HG03095 (cell line): ENCODE results near the gene ATP2B3.

Experiments used
- ATAC-seq: cut with Tn5 transposase; IDR thresholded peaks from one replicate; pipeline ENCODE4 v1.9.1; 2021; ENCODE audit warnings: moderate library complexity; ENCODE audit not compliant: unreplicated experiment

The ATP2B3 gene

DNA sequence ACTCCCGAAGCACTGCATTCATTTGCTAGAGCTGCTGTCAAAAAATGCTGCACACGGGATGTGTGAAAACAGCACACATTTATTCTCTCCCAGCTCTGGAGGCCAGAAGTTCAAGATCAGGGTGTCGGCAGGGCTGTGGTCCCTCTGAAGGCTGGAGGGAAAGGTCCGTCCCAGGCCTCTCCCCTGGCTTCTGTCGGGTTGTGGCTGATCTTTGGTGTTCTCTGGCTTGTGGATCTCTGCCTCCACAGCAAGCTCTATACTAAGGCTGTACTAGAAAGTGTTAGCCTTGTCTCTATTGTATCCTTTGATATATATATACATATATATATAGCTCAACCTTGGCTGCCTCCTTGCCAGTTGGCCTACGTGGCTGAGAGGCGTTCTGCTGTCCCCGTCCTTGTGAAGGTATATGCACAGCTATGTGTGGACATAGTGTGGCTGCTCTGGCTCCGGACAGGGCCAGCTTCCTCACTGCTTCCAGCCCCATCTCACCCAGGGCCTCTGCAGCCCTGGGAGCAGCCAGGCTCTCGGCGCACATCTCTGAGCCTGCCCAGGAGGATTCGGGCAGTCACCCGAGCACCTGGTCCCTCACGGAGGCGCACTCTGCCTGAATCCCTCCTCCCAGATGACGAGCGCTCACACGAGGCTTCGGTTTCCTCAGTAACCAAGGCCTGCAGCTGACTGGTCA, 114.6 kb downstream of the ATP2B3 start:
- no peak for ATAC-seq
